Measurements from ENCODE around the gene HSDL1. TPM values are rescaled to one million over a fixed set of nuclear protein-coding genes. Genes with fewer than 3 reads are reported as not detected.

HSDL1 gene
- total and polyA plus RNA-seq, 4 donors, result 3.0 to 9.6 (median 5.3) TPM

DNA sequence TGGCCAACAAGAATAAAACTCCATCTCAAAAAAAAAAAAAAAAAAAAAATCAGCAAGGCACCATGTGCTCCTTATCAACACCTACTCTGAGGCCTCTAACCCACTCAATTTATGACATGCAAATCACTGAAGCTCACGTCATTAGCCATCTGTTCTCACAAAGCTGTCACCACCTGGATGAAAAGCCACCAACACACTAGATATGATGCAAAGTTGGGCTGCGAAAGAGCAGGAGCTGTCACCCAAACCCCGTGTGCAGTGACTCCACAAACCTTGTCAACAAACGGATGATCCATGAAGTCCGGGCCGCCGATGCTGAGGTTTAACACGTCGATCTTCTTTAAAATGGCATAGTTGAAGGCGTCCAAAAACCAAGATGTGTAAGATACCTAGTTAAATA is 53.5 kb downstream of the HSDL1 start (continued):
- TF ChIP-seq, protein P1, sequence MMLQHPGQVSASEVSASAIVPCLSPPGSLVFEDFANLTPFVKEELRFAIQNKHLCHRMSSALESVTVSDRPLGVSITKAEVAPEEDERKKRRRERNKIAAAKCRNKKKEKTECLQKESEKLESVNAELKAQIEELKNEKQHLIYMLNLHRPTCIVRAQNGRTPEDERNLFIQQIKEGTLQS (IDR thresholded peaks at IDR 0.05), result no peak
- TF ChIP-seq EGR1 (IDR thresholded peaks at IDR 0.05; ENCODE audit: low read depth in 2 of 2) (no peak), GABPA (IDR thresholded peaks at IDR 0.05 in 1 of 2, conservative IDR thresholded peaks at IDR 0.05 in 1 of 2) (no peak)

DNA sequence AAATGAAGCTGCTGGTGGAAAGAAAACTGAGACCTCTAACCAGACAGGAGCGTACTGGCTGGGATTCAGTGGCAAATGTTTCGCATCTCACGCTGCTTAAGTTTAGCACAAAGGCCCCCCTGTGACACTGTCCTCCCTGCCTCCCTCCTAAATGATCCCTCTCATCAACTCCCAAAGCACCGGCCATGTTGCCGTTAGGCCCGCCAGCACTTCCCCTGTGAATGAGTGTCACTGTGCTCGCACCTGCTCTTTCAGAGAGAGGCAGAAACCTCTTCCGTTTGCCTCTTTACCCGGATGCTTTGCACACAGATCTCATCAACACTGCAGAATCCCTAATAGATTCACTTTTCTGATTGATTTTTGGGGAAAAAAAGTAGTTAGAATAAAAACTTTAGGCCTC is 54.8 kb downstream of the HSDL1 start:
- H3K36me3 ChIP-seq (ENCODE audit: control insufficient read depth in 4 of 4, insufficient read depth in 3 of 4, low read depth in 1 of 4, low read length in 3 of 4), result peaks cover 3 to 90% (median 66%) of the 10 kb centered on the region in 4 donors
- H3K4me3 ChIP-seq (ENCODE audit: low read depth in 1 of 3, low read length in 3 of 3), result no peak overlapping the region
- H3K27ac ChIP-seq (ENCODE audit: low read depth in 1 of 2, low read length in 2 of 2), result no peak overlapping the region
- no peak overlapping the region for H3K9ac ChIP-seq (ENCODE audit: low read depth in 1 of 2, low read length in 2 of 2)
- DNase-seq (ENCODE audit: low spot score), result no peak
- TF ChIP-seq, protein P2, sequence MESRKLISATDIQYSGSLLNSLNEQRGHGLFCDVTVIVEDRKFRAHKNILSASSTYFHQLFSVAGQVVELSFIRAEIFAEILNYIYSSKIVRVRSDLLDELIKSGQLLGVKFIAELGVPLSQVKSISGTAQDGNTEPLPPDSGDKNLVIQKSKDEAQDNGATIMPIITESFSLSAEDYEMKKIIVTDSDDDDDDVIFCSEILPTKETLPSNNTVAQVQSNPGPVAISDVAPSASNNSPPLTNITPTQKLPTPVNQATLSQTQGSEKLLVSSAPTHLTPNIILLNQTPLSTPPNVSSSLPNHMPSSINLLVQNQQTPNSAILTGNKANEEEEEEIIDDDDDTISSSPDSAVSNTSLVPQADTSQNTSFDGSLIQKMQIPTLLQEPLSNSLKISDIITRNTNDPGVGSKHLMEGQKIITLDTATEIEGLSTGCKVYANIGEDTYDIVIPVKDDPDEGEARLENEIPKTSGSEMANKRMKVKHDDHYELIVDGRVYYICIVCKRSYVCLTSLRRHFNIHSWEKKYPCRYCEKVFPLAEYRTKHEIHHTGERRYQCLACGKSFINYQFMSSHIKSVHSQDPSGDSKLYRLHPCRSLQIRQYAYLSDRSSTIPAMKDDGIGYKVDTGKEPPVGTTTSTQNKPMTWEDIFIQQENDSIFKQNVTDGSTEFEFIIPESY (IDR thresholded peaks at IDR 0.05), result no peak
- TF ChIP-seq FOXA1 (IDR thresholded peaks at IDR 0.05), result no peak
- H3K4me1 ChIP-seq (ENCODE audit: control insufficient read depth in 4 of 4, insufficient read depth in 4 of 4, low read length in 3 of 4), result no peaks in the 10 kb centered on the region
- no peaks in the 10 kb centered on the region for H3K9me3 ChIP-seq (ENCODE audit: control insufficient read depth in 4 of 4, low read length in 3 of 4)
- WGBS, result 93% methylated on average over 9 of the region's 9 CpGs
- H3K27me3 ChIP-seq (ENCODE audit: control insufficient read depth in 4 of 4, insufficient read depth in 4 of 4, low read length in 3 of 4), result no peaks in the 10 kb centered on the region

DNA sequence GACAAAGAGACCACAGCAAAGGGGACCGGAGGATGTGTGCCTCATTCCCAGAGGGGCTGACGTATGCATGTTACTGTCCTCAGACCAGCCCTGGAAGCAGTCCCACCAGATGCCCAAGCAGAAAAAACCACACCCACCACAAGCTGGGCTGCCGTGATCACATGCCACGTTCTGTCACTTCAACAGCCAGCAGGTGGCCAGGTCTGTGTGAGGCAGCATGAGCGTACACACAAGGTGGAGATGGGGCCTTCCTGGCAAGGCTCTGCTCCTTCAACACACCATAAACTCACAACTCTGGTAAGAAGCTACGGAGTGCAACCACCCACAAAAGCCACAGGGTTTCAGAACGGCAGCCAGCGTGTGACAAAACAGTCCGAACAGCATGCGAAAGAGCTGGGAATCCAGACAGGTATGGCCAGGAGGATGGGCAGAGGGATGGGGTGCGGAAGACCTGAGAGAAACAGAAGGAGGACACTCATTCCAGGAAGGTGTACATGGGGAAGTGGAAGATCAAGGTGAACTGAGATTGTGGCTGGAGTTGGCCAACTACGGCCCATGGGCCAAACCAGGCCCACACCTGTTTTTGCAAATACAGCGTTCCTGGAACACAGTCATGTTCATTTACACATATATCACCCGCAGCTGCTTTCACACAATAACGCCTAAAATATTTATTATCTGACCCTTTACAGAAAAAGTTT is 56.1 kb downstream of the HSDL1 start:
- Histone ChIP-seq H3K4me1 (ENCODE audit: control insufficient read depth in 4 of 4, insufficient read depth in 4 of 4, low read length in 3 of 4) (no peaks in the 10 kb centered on the region), H3K27me3 (ENCODE audit: control insufficient read depth in 4 of 4, insufficient read depth in 4 of 4, low read length in 3 of 4) (no peaks in the 10 kb centered on the region), H3K9me3 (ENCODE audit: control insufficient read depth in 4 of 4, low read length in 3 of 4) (no peaks in the 10 kb centered on the region), H3K4me3 (ENCODE audit: low read depth in 1 of 3, low read length in 3 of 3) (no peak overlapping the region), H3K9ac (ENCODE audit: low read depth in 1 of 2, low read length in 2 of 2) (no peak overlapping the region), H3K27ac (ENCODE audit: low read depth in 1 of 2, low read length in 2 of 2) (no peak overlapping the region), H3K36me3 (ENCODE audit: control insufficient read depth in 4 of 4, insufficient read depth in 3 of 4, low read depth in 1 of 4, low read length in 3 of 4) (peaks cover 3 to 78% (median 59%) of the 10 kb centered on the region in 4 donors)
- TF ChIP-seq, protein P2 (IDR thresholded peaks at IDR 0.05), result no peak
- no peak for TF ChIP-seq HNF4A (conservative IDR thresholded peaks at IDR 0.05)
- no peak for TF ChIP-seq RXRA (IDR thresholded peaks at IDR 0.05)
- TF ChIP-seq SP1 (IDR thresholded peaks at IDR 0.05), result no peak
- TF ChIP-seq HNF4G (IDR thresholded peaks at IDR 0.05), result no peak
- TF ChIP-seq, protein P3, sequence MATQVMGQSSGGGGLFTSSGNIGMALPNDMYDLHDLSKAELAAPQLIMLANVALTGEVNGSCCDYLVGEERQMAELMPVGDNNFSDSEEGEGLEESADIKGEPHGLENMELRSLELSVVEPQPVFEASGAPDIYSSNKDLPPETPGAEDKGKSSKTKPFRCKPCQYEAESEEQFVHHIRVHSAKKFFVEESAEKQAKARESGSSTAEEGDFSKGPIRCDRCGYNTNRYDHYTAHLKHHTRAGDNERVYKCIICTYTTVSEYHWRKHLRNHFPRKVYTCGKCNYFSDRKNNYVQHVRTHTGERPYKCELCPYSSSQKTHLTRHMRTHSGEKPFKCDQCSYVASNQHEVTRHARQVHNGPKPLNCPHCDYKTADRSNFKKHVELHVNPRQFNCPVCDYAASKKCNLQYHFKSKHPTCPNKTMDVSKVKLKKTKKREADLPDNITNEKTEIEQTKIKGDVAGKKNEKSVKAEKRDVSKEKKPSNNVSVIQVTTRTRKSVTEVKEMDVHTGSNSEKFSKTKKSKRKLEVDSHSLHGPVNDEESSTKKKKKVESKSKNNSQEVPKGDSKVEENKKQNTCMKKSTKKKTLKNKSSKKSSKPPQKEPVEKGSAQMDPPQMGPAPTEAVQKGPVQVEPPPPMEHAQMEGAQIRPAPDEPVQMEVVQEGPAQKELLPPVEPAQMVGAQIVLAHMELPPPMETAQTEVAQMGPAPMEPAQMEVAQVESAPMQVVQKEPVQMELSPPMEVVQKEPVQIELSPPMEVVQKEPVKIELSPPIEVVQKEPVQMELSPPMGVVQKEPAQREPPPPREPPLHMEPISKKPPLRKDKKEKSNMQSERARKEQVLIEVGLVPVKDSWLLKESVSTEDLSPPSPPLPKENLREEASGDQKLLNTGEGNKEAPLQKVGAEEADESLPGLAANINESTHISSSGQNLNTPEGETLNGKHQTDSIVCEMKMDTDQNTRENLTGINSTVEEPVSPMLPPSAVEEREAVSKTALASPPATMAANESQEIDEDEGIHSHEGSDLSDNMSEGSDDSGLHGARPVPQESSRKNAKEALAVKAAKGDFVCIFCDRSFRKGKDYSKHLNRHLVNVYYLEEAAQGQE (IDR thresholded peaks at IDR 0.05), result no peak
- no peak for TF ChIP-seq GABPA (IDR thresholded peaks at IDR 0.05 in 1 of 2, conservative IDR thresholded peaks at IDR 0.05 in 1 of 2)
- no peak for TF ChIP-seq NR2F2 (IDR thresholded peaks at IDR 0.05)
- TF ChIP-seq JUND (IDR thresholded peaks at IDR 0.05), result no peak
- TF ChIP-seq, protein P4, sequence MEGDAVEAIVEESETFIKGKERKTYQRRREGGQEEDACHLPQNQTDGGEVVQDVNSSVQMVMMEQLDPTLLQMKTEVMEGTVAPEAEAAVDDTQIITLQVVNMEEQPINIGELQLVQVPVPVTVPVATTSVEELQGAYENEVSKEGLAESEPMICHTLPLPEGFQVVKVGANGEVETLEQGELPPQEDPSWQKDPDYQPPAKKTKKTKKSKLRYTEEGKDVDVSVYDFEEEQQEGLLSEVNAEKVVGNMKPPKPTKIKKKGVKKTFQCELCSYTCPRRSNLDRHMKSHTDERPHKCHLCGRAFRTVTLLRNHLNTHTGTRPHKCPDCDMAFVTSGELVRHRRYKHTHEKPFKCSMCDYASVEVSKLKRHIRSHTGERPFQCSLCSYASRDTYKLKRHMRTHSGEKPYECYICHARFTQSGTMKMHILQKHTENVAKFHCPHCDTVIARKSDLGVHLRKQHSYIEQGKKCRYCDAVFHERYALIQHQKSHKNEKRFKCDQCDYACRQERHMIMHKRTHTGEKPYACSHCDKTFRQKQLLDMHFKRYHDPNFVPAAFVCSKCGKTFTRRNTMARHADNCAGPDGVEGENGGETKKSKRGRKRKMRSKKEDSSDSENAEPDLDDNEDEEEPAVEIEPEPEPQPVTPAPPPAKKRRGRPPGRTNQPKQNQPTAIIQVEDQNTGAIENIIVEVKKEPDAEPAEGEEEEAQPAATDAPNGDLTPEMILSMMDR (IDR thresholded peaks at IDR 0.05; ENCODE audit: low read depth, low read length, missing input control), result no peak
- 81% methylated on average over 15 of the region's 15 CpGs for WGBS
- no peak for DNase-seq (ENCODE audit: low spot score)
